SU-DHL-6 (cell line): Measurements from ENCODE around the gene GRID1.

Experiments used
- CTCF ChIP-seq: fragments of 200-600 bp; sonication (generic); IDR thresholded peaks from one replicate; pipeline ENCODE4 v1.5.1; 2017; ENCODE audit warnings: antibody characterized with exemption, mild to moderate bottlenecking, low read length, moderate library complexity; ENCODE audit not compliant: insufficient read depth, poor library complexity, severe bottlenecking
- EZH2phosphoT487 ChIP-seq: fragments of 200-600 bp; sonication (generic), shearing (Covaris generic); conservative IDR thresholded peaks from 2 replicates; pipeline ENCODE4 v1.6.1; 2018; ENCODE audit warnings: mild to moderate bottlenecking, antibody characterized with exemption, low read length, moderate library complexity, mixed read lengths

GRCh38 chr10:86368046-86368445 is 1.5 kb upstream of the GRID1 start:
- TF ChIP-seq CTCF (no peak), EZH2phosphoT487 (no peak)
